Measurements from ENCODE around the gene CELSR1.

CELSR1 gene

GRCh38 chr22:46571642-46572250, 34.3 kb upstream of the CELSR1 start:
- DNase-seq (ENCODE audit: extremely low spot score) = no peak
- TF ChIP-seq, protein P1, sequence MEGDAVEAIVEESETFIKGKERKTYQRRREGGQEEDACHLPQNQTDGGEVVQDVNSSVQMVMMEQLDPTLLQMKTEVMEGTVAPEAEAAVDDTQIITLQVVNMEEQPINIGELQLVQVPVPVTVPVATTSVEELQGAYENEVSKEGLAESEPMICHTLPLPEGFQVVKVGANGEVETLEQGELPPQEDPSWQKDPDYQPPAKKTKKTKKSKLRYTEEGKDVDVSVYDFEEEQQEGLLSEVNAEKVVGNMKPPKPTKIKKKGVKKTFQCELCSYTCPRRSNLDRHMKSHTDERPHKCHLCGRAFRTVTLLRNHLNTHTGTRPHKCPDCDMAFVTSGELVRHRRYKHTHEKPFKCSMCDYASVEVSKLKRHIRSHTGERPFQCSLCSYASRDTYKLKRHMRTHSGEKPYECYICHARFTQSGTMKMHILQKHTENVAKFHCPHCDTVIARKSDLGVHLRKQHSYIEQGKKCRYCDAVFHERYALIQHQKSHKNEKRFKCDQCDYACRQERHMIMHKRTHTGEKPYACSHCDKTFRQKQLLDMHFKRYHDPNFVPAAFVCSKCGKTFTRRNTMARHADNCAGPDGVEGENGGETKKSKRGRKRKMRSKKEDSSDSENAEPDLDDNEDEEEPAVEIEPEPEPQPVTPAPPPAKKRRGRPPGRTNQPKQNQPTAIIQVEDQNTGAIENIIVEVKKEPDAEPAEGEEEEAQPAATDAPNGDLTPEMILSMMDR (IDR thresholded peaks at IDR 0.05; ENCODE audit: control extremely low read depth, extremely low read depth, low read depth, missing control alignments) = no peak
- ChIA-PET CTCF (no interaction called here), POLR2A (no interaction called here)

DNA sequence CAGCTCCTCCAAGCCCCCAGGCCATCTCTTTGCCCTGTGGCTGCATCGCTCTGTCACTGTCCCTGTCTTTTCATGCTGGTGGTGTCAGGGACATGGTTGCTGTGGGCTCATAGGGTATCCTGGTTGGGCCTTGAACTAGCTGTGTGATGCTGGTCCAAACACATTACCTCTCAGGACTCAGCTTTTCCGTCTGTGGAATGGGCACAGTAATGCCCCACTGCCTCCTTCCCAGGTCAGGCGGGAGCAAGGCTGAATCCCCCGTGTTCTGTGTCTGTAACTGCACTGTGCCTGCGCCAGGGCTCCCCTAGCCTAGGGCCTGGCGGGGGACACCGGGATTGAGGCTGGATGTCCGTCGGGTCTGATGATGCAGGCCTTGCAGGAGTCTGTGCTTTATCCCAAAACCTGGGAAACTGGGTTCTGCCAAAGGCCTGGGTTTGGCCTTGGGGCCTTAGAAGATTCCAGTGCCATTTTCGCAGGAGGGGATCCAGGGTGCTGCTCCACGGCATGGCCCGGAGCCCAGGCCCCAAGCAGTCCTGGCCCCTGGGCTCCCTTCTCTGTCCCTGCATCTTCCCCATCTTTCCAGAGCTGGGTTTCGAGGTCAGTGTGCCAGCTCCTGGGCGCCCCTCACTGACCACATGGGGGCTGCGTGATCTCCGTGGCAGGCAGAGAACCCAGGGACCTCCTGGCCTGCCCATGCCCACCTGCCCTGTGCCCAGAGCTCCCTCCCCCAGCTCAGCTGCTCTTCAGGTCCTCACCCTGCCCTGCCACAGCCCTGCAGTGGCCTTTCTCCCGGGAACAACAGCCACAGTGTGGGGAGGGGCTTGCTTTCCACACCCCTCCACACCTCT, 32.7 kb upstream of the CELSR1 start:
- DNase-seq (ENCODE audit: extremely low spot score) = no peak
- ChIA-PET POLR2A (no interaction called here), CTCF (no interaction called here)
- TF ChIP-seq, protein P1 (IDR thresholded peaks at IDR 0.05; ENCODE audit: control extremely low read depth, extremely low read depth, low read depth, missing control alignments) = no peak

DNA sequence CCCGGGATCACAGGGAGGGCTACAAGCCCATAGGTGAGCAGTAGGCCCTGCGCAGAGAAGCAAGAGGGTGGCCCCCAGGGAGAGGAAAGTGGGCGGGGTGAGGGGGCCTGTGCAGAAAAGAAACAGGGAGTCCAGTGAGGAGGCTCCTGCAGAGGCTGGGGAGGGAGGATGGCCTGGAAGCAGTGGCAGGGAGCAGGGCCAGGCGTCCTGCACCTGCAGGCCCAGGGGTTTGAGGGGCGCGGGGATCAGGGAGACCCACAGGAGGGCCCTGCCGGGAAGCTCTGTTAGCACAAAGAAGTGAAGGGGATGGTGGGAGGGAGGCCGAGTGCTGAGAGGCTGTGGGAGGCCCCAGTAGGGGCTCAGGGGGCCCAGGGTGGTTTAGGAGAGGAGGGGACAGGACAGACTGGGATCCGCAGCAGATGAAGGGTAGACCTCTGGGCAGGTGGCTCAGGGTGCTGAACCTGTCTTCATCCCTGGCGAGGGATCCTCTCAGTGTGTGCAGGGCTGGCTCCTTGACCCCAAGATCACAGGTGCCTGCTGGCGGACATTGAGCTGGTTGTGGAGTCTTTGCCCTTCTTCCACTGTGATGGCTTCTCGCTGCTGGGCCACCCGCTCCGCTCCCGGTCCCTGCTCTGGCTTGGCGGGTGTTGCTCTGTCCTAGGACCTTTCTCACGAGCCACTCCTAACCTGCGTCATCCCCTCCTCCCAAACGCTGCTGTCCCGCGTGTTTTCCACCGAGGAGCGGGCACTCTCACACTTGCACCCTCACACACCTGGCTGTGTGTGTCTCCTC, 31.8 kb upstream of the CELSR1 start:
- ChIA-PET CTCF (no interaction called here), POLR2A (no interaction called here)
- TF ChIP-seq, protein P1 (IDR thresholded peaks at IDR 0.05; ENCODE audit: control extremely low read depth, extremely low read depth, low read depth, missing control alignments) = no peak
- no peak for DNase-seq (ENCODE audit: extremely low spot score)

- TF ChIP-seq, protein P1 (IDR thresholded peaks at IDR 0.05; ENCODE audit: control extremely low read depth, extremely low read depth, low read depth, missing control alignments) = no peak
- ChIA-PET POLR2A (no interaction called here), CTCF (no interaction called here)
- no peak for DNase-seq (ENCODE audit: extremely low spot score)
Observed at GRCh38 chr22:46568102-46568809, 30.8 kb upstream of the CELSR1 start.

GRCh38 chr22:46567471-46567870, 30.1 kb upstream of the CELSR1 start:
- TF ChIP-seq, protein P1 (IDR thresholded peaks at IDR 0.05; ENCODE audit: control extremely low read depth, extremely low read depth, low read depth, missing control alignments) = no peak
- POLR2A ChIA-PET = no interaction called here
- CTCF ChIA-PET = no interaction called here
- no peak for DNase-seq (ENCODE audit: extremely low spot score)

Data from GM10248 (cell line).